HepG2 (cell line): Measurements from ENCODE around the gene PDZD7.

ENCODE experiments used
- BRCA1 ChIP-seq: sonication (generic); formaldehyde crosslinking; IDR thresholded peaks from 2 replicates; pipeline ENCODE4 v1.4.0; 2020; ENCODE audit warnings: missing genetic modification reagents
- ETV6 ChIP-seq: sonication (generic); formaldehyde crosslinking; conservative IDR thresholded peaks from 2 replicates; pipeline ENCODE4 v1.4.0; 2020; ENCODE audit warnings: missing genetic modification reagents
- EZH2 ChIP-seq: conservative IDR thresholded peaks from 2 replicates; pipeline ENCODE4 v1.6.1; 2012; ENCODE audit warnings: mild to moderate bottlenecking, low read depth, low read length, moderate library complexity
- HMGA1 ChIP-seq: sonication (generic); formaldehyde crosslinking; conservative IDR thresholded peaks from 2 replicates; pipeline ENCODE4 v1.4.0; 2020; ENCODE audit warnings: missing genetic modification reagents
- NR2F6 ChIP-seq, 2 experiments: IDR thresholded peaks; 2 replicates each; pipeline ENCODE4 v1.6.1; 2016; ENCODE audit warnings: antibody characterized with exemption in 1 of 2, mild to moderate bottlenecking in 1 of 2
- RCOR2 ChIP-seq: IDR thresholded peaks from 2 replicates; pipeline ENCODE4 v1.6.1; 2016; ENCODE audit warnings: missing biosample characterization, missing genetic modification reagents
- SPEN ChIP-seq: sonication (generic); formaldehyde crosslinking; IDR thresholded peaks from 2 replicates; pipeline ENCODE4 v1.5.1; 2020; ENCODE audit warnings: low read depth, mild to moderate bottlenecking, missing genetic modification reagents
- SRF ChIP-seq: IDR thresholded peaks from 2 replicates; pipeline ENCODE4 v1.6.1; 2011; ENCODE audit warnings: mild to moderate bottlenecking, low read depth, low read length, moderate library complexity
- XBP1 ChIP-seq: sonication (generic); formaldehyde crosslinking; IDR thresholded peaks from 2 replicates; pipeline ENCODE4 v1.5.0; 2020; ENCODE audit warnings: missing genetic modification reagents
- ZKSCAN8 ChIP-seq: IDR thresholded peaks from 2 replicates; pipeline ENCODE4 v1.6.1; 2016; ENCODE audit warnings: borderline replicate concordance, missing genetic modification reagents, missing compliant biosample characterization
- ZNF639 ChIP-seq: conservative IDR thresholded peaks from 2 replicates; pipeline ENCODE4 v1.6.1; 2018; ENCODE audit warnings: missing genetic modification reagents
- TF ChIP-seq, protein P1 (sequence below), 2 experiments: sonication (generic) in 1 of 2; formaldehyde crosslinking in 1 of 2; IDR thresholded peaks; 2 replicates each; pipeline versions ENCODE4 v1.6.1 to v1.9.0; 2014 to 2022; ENCODE audit warnings: antibody characterized with exemption in 1 of 2, borderline replicate concordance in 1 of 2, inconsistent platforms in 1 of 2, low read depth in 1 of 2, missing genetic modification reagents in 1 of 2

GRCh38 chr10:100995181-100995580 lies 35.7 kb downstream of the PDZD7 start:
- TF ChIP-seq ZKSCAN8 (CRISPR knock-in tag) (no peak), ETV6 (CRISPR knock-in tag) (no peak), SPEN (CRISPR knock-in tag) (no peak), EZH2 (no peak), RCOR2 (CRISPR knock-in tag) (no peak), XBP1 (CRISPR knock-in tag) (no peak), NR2F6 (IDR thresholded peaks at IDR 0.05) (no peak), NR2F6 (CRISPR knock-in tag; IDR thresholded peaks at IDR 0.05) (no peak), HMGA1 (no peak), BRCA1 (CRISPR knock-in tag) (no peak), ZNF639 (CRISPR knock-in tag) (no peak), SRF (no peak)
- TF ChIP-seq, protein P1, sequence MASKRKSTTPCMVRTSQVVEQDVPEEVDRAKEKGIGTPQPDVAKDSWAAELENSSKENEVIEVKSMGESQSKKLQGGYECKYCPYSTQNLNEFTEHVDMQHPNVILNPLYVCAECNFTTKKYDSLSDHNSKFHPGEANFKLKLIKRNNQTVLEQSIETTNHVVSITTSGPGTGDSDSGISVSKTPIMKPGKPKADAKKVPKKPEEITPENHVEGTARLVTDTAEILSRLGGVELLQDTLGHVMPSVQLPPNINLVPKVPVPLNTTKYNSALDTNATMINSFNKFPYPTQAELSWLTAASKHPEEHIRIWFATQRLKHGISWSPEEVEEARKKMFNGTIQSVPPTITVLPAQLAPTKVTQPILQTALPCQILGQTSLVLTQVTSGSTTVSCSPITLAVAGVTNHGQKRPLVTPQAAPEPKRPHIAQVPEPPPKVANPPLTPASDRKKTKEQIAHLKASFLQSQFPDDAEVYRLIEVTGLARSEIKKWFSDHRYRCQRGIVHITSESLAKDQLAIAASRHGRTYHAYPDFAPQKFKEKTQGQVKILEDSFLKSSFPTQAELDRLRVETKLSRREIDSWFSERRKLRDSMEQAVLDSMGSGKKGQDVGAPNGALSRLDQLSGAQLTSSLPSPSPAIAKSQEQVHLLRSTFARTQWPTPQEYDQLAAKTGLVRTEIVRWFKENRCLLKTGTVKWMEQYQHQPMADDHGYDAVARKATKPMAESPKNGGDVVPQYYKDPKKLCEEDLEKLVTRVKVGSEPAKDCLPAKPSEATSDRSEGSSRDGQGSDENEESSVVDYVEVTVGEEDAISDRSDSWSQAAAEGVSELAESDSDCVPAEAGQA (IDR thresholded peaks at IDR 0.05; ENCODE audit: low read depth): no peak
- TF ChIP-seq, protein P1 (CRISPR knock-in tag; IDR thresholded peaks at IDR 0.05; ENCODE audit: borderline replicate concordance): no peak
